Activated CD4-positive, alpha-beta T cell treated with anti-CD3 and anti-CD28 coated beads, Interleukin-2, amount 50 U/mL, for 48 hours (primary cell): ENCODE results near the gene ALG12.

Experiments used
- DNase-seq, 2 experiments: peaks; one replicate each; pipeline ENCODE4 v3.0.0-alpha.2; 2020

The ALG12 gene

DNA sequence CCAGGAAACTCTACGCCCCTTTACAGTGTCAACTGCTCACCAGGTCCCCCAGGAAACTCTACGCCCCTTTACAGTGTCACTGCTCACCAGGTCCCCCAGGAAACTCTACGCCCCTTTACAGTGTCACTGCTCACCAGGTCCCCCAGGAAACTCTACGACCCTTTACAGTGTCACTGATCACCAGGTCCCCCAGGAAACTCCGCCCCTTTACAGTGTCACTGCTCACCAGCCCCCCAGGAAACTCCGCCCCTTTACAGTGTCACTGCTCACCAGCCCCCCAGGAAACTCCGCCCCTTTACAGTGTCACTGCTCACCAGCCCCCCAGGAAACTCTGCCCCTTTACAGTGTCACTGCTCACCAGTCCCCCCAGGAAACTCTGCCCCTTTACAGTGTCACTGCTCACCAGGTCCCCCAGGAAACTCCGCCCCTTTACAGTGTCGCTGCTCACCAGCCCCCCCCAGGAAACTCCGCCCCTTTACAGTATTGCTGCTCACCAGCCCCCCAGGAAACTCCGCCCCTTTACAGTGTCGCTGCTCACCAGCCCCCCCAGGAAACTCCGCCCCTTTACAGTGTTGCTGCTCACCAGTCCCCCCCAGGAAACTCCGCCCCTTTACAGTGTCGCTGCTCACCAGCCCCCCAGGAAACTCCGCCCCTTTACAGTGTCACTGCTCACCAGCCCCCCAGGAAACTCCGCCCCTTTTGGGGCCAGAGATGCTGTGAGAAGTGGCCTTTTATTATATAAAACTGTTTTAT, 27.0 kb upstream of the ALG12 start:
- DNase-seq = peak; percentile 41 to 55

DNA sequence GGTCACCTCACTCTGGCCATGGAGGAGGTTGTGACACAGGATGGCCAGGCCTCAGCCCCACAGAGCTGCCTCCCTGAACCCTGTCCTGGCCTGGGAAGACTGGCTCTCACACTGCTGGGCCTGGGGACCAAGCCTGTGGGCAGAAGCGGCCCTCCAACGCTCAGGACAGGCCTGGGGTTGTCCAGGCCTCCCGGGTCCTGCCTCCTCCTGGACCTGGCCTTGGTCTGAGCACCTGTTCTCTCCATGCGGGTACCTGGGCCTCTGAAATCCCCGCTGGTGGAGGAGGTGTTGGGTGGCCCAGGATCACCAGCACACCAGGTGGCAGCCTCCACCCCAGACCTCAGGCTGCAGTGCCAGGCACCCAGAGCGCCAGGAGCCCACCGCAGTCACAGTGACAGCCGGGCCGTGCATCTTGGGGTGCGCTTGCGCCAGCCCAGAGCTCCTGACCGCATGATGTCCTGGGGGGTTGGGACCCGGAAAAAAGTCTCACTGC, 26.2 kb upstream of the ALG12 start:
- no peak for DNase-seq

DNA sequence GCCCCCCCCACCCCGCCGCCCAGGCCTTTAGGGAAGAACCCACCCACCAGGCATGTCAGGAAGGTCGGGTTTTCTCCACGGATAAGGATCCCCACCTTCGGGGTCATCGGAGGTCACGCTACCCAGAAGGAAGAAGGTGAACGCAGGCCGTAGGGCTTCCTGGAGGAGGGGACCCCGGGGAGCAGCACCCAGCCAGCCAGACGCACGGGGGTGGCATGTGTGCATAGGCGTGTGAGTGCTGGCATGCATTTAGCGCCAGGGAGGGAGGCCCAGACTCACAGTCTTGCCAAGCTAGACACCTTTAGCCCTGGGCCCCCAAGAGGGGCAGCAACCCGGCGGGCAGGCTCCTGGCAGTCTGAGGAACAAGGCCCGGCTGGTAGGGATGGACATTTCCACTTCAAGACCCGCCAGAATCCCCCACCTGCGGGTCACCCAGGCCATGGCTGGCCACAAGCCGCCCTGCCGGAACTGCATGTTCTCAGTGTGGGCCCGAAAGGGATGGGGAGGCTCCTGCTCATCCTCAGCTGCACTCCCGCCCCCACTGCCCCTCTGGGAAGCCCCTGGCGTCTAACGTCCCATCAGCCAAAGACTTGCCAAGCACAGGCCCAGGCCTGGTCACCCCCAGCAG, 25.6 kb upstream of the ALG12 start:
- DNase-seq = no peak

DNA sequence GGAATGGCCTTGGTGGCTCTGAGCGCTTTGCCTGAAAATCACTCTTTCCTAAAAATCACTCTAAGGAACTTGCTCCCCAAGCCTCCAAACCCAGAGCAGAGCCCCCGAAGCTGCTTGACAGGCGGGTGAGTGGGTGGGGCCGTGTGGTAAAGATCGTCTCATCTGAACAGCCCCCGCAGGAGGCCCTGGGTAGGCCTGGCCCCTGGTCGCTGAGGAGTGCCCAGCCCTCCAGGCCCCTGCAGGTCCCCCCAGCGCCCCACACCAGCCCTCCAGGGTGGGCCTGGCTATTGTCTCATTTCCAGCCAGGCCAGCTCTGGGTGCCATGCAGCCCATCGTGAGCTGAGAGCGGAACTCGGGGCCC, 25.1 kb upstream of the ALG12 start:
- DNase-seq = no peak

DNA sequence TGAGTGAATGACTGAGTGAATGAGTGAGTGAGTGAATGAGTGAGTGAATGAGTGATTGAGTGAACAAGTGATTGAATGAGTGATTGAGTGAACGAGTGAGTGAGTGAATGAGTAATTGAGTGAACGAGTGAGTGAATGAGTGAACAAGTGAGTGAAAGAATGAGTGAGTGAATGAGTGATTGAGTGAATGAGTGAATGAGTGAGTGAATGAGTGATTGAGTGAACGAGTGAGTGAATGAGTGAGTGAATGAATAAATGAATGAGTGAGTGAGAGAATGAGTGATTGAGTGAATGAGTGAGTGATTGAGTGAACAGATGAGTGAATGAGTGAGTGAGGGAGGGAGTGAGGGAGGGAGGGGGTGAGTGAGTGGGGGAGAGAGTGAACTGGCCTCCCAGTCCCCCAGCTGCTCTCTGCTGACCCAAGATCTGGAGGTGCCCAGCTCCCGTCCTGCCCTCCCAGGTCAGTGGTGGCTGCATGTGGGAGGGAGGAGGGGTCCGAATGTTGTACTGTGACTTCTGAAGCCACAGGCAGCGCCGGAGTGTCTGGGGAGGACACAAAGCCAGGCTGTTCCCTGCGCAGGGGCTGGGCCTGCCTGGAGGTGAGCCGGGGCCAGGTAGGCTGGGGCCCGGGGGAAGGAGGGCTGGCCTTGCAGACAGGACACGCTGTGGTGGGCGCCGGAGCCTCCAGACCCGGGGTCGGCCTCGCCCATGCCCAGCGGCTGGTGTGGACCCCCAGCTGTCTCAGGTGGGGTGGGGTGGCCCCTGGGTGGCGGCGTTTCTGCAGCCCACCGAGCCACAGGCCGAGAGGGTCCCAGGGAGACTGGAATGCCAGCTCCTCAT, 24.5 kb upstream of the ALG12 start:
- no peak for DNase-seq

DNA sequence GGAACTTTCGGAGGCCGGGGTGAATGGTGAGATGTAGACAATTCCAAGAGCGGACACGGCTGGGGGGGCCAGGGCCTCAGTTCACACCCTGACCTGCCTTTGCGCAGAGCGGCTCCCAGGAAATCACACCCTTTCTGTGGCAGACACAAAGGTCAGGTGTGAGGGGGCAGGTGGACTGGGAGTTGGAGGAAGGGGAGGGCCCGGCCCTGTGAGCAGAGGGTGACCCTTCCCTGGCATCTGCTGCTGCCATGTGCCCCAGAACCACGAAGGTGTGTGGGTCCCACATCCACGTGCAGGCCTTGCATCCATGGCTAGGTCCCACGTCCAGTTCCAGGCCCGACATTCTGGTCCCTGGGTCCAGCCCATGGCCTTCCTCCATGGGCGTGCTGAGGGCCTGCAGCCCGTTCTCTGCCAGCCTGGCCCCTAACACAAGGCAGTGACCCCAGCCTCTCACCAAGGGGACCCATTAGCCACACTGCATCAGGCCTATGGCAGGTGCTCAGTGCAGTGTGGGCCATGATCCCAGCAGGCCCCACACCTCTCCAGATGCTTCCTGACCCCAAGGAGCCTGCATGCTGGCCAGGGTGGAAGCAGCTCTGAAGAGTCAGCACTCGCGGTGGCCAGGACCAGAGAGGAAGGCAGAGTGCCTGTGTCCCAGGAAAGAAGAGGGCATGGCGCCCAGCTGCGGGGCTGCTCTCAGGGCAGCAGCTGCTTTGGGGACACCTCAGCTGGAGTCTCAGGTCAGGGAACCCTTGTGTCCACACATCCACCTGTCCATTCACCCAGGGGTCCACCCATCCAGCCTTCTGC, 23.5 kb upstream of the ALG12 start:
- DNase-seq = no peak

DNA sequence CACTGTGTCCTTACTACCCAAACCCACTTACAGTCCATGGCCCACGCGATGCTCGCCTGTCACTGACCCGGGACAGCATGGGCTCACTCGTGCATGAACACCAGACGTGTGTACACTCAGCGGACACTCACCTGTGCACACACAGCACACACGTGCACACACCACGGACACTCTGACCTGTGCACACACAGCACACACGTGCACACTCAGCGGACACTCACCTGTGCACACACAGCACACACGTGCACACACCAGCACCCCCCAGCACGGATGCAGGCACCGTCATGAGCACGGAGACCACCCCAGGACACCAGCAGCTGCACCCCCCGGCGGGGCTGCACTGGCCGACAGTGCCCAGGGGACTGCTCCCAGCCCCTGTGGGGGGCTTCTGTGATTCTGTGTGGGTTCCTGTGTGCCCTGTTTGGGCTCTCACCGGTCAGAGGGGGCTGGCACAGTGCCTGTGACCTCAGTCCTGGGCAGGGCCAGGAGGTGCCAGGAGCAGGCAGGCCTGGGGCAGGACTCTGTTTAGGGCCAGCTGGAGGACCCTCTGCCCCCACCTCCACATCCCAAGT, 20.4 kb upstream of the ALG12 start:
- no peak for DNase-seq

DNA sequence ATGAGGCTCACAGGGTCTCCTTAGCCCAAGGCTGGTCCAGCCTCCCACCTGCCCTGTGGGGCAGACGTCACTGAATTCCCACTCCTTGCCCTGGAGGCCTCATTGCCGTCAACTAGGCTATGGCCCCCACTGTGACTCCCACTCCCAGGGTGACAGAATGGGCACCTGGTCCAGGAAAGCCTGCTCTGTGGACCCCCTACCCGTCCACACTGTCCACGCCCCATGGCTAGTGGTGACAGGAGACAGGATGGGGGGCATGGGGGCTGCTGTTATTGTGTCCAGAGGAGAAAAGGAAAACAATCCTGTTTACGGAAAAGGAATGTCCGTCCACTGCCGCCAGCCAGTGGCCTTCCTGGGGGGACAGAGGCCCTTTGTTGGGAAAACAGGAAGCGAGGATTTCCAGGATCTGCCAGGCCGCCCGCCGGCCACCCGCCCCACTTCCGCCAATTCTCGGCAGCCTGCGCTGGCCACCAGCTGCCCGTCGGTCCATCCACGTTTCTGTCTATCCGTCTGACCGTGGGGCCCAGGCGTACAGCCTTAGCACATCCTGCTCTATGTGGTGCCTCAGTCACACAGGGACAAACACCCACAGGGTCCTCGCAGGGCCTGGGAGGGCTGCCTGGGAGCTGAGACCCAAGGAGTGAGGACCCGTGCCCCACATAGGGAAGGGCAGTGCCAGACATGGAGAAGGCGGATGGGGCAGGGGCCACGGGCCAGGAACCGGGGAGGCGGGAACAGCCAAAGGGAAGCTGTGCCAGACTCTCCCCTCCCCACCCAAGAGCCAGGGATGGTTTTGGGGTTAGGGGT, 19.7 kb upstream of the ALG12 start:
- no peak for DNase-seq

DNA sequence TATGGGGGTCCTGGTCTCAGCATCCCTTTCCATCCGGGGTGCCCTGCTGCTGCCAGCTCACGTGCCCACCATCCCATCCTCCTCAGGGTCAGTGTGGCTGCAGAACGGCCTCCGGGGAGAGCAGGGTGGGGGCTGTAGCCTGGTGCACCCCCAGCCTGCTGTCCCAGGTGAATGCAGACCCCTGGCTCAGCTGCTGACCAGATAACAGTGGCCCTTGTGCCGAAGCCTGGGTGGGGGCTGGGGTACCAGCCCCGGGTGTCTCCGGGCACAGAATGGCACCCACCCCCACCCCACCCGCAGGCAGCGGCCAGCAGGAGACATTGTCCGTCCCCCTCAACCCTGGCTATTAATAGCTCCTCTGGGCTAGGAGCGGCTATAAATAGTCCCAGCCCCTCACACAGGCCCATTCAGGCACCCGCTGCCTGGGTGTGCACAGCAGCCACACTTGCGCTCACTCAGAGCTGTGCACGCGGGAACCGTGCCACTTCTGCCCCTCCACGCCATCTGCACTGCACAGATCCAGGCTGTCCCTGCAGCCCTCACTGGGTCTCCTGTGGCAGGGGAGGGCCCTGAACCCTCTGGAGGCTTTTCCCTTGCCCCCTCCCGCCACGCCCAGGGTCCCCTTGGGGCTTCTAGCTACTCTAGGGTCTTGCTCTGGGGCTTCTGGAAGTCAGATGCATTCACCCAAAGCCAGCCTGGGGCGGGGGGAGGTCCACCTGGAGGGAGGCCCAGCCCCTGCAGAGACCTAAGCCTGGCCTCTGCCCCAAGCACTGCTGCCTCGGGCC, 18.9 kb upstream of the ALG12 start:
- no peak for DNase-seq

DNA sequence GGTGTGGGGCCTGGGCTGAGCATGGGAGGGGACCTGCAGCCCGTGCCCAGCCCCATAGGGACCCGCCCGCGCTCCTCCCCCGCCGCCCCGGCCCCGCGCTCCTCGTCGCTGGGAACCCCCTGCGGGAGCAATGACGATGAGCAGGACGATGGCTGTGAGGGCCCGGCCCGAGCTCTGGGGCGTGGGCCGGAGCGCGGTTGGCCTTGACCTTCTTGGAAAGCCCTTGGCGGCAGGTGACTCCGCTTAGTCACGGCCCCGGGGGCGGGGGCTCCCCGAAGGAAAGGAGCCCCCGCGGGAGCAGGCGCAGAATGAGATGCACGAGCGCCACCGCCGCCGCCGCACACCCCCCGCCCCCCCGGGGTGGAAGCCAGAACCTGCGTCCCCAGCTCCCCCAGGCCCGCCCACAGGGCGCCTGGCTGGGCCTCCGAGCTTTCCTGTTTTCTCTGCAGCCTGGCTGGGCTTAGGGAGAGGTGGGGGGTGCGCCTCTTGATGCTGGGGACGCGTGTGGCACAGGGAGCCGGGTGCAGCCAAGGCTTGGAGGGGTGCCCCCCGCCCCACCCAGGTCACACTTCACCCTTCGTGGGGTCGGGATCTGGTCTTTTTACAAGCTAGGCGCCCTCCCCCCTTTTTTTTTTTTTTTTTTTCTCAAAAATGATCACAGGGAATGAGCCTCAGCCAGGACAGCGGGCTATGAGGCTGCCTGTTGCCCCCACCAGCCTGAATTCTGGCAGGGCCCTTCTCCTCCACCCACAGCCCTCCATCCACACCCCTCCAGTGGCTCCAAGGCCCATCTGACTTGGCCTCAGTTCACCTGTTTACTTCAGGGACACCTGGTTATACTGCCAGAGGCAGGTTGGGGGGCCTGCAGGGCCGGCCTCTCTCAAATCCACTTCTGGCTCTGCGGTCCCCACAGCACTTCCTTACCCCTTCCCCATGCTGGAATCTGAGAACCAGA, 18.1 kb upstream of the ALG12 start:
- peak; percentile 99 for DNase-seq

DNA sequence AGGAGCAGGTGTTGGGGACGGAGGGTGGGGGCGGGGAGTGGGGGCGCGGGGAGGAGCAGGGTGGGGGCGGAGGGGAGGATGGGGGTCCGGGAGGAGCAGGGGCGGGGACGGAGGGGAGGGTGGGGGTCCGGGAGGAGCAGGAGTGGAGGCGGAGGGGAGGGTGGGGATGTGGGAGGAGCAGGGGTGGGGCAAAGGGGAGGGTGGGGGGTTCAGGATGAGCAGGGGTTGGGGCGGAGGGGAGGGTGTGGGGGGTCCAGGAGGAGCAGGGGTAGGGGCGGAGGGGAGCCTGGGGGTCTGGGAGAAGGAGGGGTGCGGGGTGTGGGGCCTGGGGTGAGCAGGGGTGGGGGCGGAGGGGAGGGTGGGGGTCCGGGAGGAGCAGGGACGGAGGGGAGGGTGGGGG, 17.3 kb upstream of the ALG12 start:
- peak in 1 of 2 experiments; percentile 47 for DNase-seq

DNA sequence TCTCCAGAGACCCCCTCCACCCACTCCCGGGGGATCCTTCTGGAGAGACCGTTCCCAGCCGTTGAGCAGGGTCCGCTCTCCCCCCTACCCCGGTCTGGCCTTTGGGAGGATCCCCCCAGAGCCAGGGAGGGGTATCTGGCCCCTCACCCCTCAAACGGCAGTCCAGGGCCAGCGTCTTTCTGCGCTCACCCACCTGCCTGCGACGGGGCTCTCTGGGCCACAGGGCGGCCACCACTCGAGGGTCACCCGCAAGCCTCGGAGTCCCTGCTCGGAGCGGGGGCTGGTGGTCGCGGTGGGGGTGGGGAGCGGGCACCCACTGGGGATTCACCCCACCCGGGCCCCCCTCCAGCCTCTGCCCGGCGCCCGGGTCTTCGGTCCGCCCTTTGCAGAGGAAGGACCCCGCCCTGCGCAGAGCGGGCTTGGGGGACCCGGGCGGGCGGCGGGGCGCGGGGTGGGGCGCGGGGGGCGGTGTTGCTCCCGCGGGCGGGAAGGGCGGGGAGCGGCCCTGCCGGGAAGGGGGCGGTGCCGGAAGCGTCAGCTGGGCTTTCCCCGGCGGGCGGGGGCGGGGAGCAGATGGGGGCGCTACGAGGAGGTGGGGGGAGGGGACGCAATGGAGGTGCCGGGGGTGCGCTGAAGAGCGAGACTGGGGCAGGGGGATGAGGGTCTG, 16.8 kb upstream of the ALG12 start:
- DNase-seq = peak; percentile 93 to 94

DNA sequence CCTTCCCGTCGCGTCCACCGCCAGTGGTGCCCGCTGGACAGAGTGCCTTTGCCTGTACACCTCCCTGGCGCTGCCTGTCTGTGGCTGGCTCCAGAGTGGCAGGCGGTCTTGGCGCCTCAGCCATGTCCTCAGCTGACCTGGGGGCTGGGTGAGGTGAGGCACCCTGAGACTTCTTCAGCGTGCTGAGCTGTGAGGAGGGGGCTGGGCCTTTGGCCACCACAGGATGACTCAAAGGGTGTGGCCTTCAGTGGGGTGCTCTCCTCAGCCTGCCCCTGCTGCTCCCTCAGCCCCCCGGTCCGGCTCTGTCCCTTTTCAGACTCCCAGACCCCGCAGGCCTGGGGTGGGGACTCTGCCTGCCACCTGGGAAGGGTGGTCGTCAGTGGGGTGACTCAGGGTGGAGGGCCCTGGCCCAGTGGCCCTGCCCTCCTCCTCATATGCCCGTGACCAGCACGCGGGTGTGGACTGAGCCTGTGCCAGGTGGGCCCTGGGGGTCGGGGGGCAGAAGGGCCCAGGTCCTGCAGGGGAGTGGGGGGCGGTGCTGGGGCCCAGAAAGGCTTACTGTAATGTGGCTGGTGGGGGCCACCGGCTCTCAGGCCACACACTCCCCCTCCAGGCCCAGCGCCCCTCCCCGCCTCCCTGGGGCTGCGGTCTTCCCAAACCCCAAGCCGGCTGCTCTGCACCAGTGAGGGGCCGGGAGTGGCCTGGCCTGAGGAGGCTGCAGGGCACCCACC, 16.1 kb upstream of the ALG12 start:
- DNase-seq = peak; percentile 44 to 54

DNA sequence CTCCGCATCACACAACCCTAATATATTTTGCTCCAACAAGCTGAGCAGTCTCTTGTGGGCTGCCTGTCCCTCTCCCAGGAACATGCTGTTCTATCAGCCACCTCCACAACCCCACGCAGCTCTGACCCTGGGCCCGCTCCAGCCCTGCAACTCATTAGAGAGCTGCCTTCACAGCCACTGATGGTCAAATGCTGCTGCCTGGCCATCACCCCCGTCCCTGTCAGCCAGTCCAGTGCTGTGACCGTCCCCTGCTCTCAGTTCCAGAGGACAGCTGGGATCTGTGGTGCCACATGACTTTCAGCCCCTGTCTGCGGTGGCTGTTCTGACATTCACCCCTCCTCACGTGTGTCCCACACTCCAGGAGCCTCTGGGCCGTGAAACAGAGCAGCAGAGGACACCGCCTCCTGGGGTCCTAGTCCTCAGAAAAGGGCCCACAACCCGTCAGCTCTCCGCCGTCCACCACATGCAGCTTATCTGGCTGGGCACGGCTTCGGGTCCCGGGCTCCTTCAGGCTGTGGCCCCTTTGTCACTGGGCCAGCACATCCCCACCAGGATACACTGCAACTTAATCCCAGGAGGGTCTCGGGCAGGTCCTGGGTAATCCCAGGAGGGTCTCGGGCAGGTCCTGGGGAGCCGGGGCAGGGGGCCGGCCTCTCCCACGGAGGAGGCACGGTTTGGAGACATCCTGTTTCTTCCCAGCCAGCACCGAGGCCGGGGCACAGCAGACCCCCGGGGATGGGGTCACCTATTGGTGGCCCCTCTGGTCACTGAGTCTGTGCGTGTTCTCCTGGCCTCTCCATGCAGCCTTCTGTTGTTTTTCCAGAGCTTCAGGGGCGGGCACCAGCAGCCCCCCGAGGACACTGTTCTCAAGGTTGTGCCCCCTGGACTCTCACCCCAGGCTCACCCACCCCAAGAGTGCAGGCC, 15.3 kb upstream of the ALG12 start:
- DNase-seq = no peak

DNA sequence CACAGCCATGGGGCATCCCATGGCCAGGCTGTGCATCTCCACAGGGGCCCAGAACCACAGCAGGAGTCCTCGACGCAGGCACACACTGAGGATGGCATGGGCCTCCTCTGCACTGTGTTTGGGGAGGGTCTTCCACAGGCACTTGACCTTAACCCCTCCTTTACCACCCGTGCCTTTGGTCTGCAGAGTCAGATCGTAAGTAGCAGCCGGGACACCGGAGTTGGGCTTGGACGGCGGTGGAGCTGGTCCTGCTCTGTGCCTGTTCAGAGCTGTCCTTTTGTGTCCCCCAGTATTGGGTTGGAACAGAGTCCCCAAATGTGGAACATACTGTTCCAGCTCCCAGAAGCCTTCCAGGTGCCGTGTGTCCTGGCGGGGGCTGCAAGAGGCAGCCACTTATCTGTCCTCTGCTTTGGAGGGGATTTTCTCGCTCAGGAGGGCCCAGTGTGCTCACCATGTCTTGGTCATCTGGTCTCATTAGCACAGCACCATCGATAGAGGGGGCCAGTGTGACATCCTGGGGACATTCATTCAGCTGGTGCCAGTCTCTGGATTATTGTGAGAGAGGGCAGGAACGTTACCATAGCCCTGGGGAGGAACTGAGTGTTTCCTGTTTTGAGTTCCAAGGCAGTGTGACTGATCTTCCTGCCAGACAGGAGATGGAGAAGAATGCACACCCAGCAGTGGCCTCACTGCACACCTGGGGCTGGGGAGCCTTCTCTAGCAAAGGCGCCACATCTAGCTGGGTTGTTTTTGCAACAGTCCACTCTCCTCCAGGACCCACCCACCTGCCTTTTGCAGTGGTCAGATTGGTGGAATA, 12.6 kb upstream of the ALG12 start:
- DNase-seq = peak; percentile 61 to 74

DNA sequence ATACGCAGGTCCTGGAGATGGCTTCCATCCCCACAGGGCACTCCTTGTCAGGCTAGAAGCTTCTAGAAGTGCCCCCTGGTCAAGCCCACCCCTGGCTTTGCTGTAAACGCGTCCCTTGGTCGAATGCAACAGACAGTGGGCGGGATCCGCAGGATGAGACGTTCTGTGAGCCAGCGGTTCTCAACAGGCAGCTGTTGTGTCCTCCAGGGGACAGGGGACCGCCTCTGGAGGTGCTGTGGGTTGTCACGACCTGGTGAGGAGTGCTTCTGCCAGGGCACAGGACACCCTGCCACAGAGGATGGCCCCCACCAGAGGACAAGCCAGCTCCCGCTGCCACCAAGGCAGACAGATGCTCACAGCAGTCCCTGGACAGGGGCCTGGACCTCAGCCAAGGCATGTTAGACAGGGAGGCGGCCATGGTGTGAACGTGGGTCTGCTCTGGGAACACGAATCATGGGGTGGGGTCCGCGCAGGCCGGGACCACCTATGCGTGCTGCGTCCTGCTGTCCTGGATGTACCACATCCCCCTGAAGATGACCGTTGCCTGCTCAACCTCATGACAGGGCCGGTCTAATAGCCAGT, 11.8 kb upstream of the ALG12 start:
- peak; percentile 28 to 30 for DNase-seq
